HepG2 (cell line): ENCODE measurements around the gene CPT1B. TPM values are rescaled to one million over a fixed set of nuclear protein-coding genes. Genes with fewer than 3 reads are reported as not detected.

Source experiments
- ARID2 ChIP-seq: sonication (generic); formaldehyde crosslinking; IDR thresholded peaks from 2 replicates; pipeline ENCODE4 v1.8.1; 2022; ENCODE audit warnings: mild to moderate bottlenecking, missing genetic modification reagents, borderline replicate concordance
- BRCA1 ChIP-seq: sonication (generic); formaldehyde crosslinking; IDR thresholded peaks from 2 replicates; pipeline ENCODE4 v1.4.0; 2020; ENCODE audit warnings: missing genetic modification reagents
- EEA1 ChIP-seq: sonication (generic); formaldehyde crosslinking; IDR thresholded peaks from 2 replicates; pipeline ENCODE4 v1.5.1; 2020; ENCODE audit warnings: mild to moderate bottlenecking, missing genetic modification reagents, borderline replicate concordance
- EZH2 ChIP-seq: conservative IDR thresholded peaks from 2 replicates; pipeline ENCODE4 v1.6.1; 2012; ENCODE audit warnings: mild to moderate bottlenecking, low read depth, low read length, moderate library complexity
- GATAD1 ChIP-seq: IDR thresholded peaks from 2 replicates; pipeline ENCODE4 v1.6.1; 2016; ENCODE audit warnings: missing genetic modification reagents, missing compliant biosample characterization
- JUNB ChIP-seq: sonication (generic); formaldehyde crosslinking; IDR thresholded peaks from 2 replicates; pipeline ENCODE4 v1.8.0; 2022; ENCODE audit warnings: missing genetic modification reagents, mild to moderate bottlenecking, borderline replicate concordance
- MAFK ChIP-seq, 2 experiments: IDR thresholded peaks in 1 of 2; conservative IDR thresholded peaks in 1 of 2; 2 replicates each; pipeline ENCODE4 v1.6.1; 2011; ENCODE audit warnings: improper control_type of control experiment in 2 of 2, low read length in 2 of 2
- NAIF1 ChIP-seq: sonication (generic); formaldehyde crosslinking; IDR thresholded peaks from 2 replicates; pipeline ENCODE4 v1.5.0; 2020; ENCODE audit warnings: mild to moderate bottlenecking, missing genetic modification reagents, borderline replicate concordance
- PCBP1 ChIP-seq: fragments of 200-400 bp; formaldehyde crosslinking; IDR thresholded peaks from 2 replicates; pipeline ENCODE4 v1.6.1; 2017; ENCODE audit warnings: mild to moderate bottlenecking, low read depth, low read length, borderline replicate concordance
- RARA ChIP-seq: IDR thresholded peaks from 2 replicates; pipeline ENCODE4 v1.6.1; 2016; ENCODE audit warnings: missing genetic modification reagents, missing compliant biosample characterization
- RXRA ChIP-seq: sonication (generic); formaldehyde crosslinking; IDR thresholded peaks from 2 replicates; pipeline ENCODE4 v1.5.1; 2020; ENCODE audit warnings: missing genetic modification reagents
- RXRB ChIP-seq: IDR thresholded peaks from 2 replicates; pipeline ENCODE4 v1.6.1; 2016; ENCODE audit warnings: borderline replicate concordance, missing genetic modification reagents, missing compliant biosample characterization
- ZFP36L1 ChIP-seq: sonication (generic); formaldehyde crosslinking; IDR thresholded peaks from 2 replicates; pipeline ENCODE4 v1.8.0; 2022; ENCODE audit warnings: mild to moderate bottlenecking, missing genetic modification reagents, moderate library complexity
- ZNF124 ChIP-seq: sonication (generic); formaldehyde crosslinking; IDR thresholded peaks from 2 replicates; pipeline ENCODE4 v1.4.0; 2020; ENCODE audit warnings: missing genetic modification reagents
- ZNF451 ChIP-seq: sonication (generic); formaldehyde crosslinking; IDR thresholded peaks from 2 replicates; pipeline ENCODE4 v1.5.0; 2020; ENCODE audit warnings: mild to moderate bottlenecking, missing genetic modification reagents
- ZNF549 ChIP-seq: sonication (generic); formaldehyde crosslinking; IDR thresholded peaks from 2 replicates; pipeline ENCODE4 v1.5.0; 2020; ENCODE audit warnings: missing genetic modification reagents
- ZNF570 ChIP-seq: sonication (generic); formaldehyde crosslinking; IDR thresholded peaks from 2 replicates; pipeline ENCODE4 v1.4.0; 2020; ENCODE audit warnings: mild to moderate bottlenecking, missing genetic modification reagents, borderline replicate concordance
- ZNF674 ChIP-seq: sonication (generic); formaldehyde crosslinking; IDR thresholded peaks from 2 replicates; pipeline ENCODE4 v1.5.0; 2020; ENCODE audit warnings: low read depth, mild to moderate bottlenecking, missing genetic modification reagents
- ZSCAN21 ChIP-seq: sonication (generic); formaldehyde crosslinking; IDR thresholded peaks from 2 replicates; pipeline ENCODE4 v1.8.0; 2022; ENCODE audit warnings: mild to moderate bottlenecking, missing genetic modification reagents, moderate library complexity, borderline replicate concordance
- polyA plus RNA-seq, 8 experiments: library from polyadenylated mRNA; depleted of rRNA in 3 of 8; stranded (reverse) in 7 of 8; unstranded in 1 of 8; fragments of >200 nt; fragmentation: Illumina TruSeq in 4 of 8; extraction: Trizol in 4 of 8; gene quantifications; 2 replicates each; pipeline versions ENCODE4 v1.2.1 to v1.2.3, GENCODE V29; 2011 to 2016; ENCODE audit warnings: low read depth in 4 of 8, missing spikeins in 1 of 8, mixed read lengths in 1 of 8; ENCODE audit not compliant: insufficient read depth in 1 of 8
- total RNA-seq, 5 experiments: library from RNA; depleted of rRNA; stranded (reverse); fragments of >200 nt; fragmentation: Illumina TruSeq; extraction: Trizol; gene quantifications; 2 replicates each; pipeline ENCODE4 v1.2.3, GENCODE V29; 2016; ENCODE audit warnings: low read depth in 1 of 5
- TF ChIP-seq, protein P1 (sequence below): sonication (generic); formaldehyde crosslinking; IDR thresholded peaks from 2 replicates; pipeline ENCODE4 v1.9.0; 2021; ENCODE audit warnings: missing genetic modification reagents, borderline replicate concordance
- TF ChIP-seq, protein P2 (sequence below): sonication (generic); formaldehyde crosslinking; IDR thresholded peaks from 2 replicates; pipeline ENCODE4 v1.4.0; 2020; ENCODE audit warnings: mild to moderate bottlenecking, missing genetic modification reagents, borderline replicate concordance
- TF ChIP-seq, protein P3 (sequence below): sonication (generic); formaldehyde crosslinking; IDR thresholded peaks from 2 replicates; pipeline ENCODE4 v1.8.0; 2022; ENCODE audit warnings: mild to moderate bottlenecking, missing genetic modification reagents, borderline replicate concordance

Gene CPT1B
- total and polyA plus RNA-seq, 2 of the 13 experiments (the other 11 are each of a cell fraction or from before 2014, with no cell fraction given), result 9.2 to 19.5 TPM

DNA sequence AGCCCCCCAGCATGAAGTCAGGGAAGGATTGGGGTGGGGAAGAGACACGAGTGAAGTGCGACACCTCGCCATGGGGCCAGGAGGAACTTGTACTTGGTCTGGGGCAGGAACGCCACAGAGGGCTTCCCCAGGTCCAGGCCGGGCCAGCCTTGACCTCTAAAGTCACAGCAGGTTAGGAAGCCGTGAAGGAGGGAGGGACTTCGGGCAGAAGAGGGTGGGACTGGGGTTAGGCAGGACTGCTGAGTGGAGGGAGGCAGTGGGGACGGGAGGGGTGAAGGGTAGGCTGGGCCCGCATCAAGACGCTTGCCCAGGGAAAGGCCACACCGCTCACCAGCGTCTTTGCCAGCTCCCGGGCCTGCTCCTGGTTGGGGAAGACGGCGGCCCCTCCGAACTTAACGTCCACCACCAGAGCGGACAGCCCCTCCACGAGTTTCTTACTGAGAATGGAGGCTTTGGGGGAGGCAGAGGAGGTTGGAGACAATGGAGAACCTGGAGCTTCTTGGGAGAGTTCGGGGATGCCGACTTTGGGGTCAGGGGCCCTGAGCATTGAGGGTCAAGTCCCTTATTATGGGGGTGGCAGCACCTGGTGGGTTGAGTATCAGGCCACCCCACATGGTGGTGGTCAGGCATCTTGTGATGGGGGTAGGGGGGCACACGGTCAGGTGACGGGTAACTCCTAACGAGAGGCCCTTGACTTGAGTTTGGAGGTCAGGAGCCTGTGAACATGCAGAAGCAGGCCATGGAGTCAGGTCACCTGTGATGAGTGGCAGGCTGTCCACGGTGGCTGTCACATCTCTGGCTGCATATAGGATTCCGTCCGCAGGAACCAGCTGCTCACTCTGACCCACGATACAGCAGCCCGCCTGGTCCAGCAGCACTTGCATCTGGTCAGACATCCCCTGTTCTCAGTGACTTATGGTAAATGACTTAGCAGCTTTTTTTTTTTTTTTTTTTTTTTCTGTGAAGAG is 51.1 kb downstream of the CPT1B start (continued):
- TF ChIP-seq MAFK (conservative IDR thresholded peaks at IDR 0.05 in 1 of 2, IDR thresholded peaks at IDR 0.05 in 1 of 2; ENCODE audit: low read length in 2 of 2), result 0 out of 4 replicates have a peak, but pooled peaks of 1 of the 2 experiments have one; percentile 0
- TF ChIP-seq ZNF124 (CRISPR knock-in tag), result 0 out of 2 replicates have a peak, but pooled peaks have one; percentile 58
- no peak for TF ChIP-seq JUNB (CRISPR knock-in tag)
- TF ChIP-seq RXRB (CRISPR knock-in tag), result peak; percentile 75
- TF ChIP-seq ZNF570 (CRISPR knock-in tag), result no peak
- TF ChIP-seq NAIF1, result no peak
- TF ChIP-seq ZNF549 (CRISPR knock-in tag), result no peak
- TF ChIP-seq ZNF451, result no peak
- TF ChIP-seq, protein P1, sequence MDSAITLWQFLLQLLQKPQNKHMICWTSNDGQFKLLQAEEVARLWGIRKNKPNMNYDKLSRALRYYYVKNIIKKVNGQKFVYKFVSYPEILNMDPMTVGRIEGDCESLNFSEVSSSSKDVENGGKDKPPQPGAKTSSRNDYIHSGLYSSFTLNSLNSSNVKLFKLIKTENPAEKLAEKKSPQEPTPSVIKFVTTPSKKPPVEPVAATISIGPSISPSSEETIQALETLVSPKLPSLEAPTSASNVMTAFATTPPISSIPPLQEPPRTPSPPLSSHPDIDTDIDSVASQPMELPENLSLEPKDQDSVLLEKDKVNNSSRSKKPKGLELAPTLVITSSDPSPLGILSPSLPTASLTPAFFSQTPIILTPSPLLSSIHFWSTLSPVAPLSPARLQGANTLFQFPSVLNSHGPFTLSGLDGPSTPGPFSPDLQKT, result no peak
- TF ChIP-seq ZFP36L1 (CRISPR knock-in tag), result no peak
- no peak for TF ChIP-seq ZSCAN21
- TF ChIP-seq, protein P2, sequence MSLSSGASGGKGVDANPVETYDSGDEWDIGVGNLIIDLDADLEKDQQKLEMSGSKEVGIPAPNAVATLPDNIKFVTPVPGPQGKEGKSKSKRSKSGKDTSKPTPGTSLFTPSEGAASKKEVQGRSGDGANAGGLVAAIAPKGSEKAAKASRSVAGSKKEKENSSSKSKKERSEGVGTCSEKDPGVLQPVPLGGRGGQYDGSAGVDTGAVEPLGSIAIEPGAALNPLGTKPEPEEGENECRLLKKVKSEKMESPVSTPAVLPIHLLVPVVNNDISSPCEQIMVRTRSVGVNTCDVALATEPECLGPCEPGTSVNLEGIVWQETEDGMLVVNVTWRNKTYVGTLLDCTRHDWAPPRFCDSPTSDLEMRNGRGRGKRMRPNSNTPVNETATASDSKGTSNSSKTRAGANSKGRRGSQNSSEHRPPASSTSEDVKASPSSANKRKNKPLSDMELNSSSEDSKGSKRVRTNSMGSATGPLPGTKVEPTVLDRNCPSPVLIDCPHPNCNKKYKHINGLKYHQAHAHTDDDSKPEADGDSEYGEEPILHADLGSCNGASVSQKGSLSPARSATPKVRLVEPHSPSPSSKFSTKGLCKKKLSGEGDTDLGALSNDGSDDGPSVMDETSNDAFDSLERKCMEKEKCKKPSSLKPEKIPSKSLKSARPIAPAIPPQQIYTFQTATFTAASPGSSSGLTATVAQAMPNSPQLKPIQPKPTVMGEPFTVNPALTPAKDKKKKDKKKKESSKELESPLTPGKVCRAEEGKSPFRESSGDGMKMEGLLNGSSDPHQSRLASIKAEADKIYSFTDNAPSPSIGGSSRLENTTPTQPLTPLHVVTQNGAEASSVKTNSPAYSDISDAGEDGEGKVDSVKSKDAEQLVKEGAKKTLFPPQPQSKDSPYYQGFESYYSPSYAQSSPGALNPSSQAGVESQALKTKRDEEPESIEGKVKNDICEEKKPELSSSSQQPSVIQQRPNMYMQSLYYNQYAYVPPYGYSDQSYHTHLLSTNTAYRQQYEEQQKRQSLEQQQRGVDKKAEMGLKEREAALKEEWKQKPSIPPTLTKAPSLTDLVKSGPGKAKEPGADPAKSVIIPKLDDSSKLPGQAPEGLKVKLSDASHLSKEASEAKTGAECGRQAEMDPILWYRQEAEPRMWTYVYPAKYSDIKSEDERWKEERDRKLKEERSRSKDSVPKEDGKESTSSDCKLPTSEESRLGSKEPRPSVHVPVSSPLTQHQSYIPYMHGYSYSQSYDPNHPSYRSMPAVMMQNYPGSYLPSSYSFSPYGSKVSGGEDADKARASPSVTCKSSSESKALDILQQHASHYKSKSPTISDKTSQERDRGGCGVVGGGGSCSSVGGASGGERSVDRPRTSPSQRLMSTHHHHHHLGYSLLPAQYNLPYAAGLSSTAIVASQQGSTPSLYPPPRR (CRISPR knock-in tag), result peak; percentile 67
- TF ChIP-seq GATAD1, result peak; percentile 55; the same call in 1 of the 2 replicates
- TF ChIP-seq RXRA (CRISPR knock-in tag), result peak; percentile 79
- no peak for TF ChIP-seq BRCA1 (CRISPR knock-in tag)
- peak; percentile 91 for TF ChIP-seq RARA (CRISPR knock-in tag)
- TF ChIP-seq, protein P3, sequence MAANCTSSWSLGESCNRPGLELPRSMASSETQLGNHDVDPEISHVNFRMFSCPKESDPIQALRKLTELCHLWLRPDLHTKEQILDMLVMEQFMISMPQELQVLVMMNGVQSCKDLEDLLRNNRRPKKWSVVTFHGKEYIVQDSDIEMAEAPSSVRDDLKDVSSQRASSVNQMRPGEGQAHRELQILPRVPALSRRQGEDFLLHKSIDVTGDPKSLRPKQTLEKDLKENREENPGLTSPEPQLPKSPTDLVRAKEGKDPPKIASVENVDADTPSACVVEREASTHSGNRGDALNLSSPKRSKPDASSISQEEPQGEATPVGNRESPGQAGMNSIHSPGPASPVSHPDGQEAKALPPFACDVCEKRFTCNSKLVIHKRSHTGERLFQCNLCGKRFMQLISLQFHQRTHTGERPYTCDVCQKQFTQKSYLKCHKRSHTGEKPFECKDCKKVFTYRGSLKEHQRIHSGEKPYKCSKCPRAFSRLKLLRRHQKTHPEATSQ, result no peak
- TF ChIP-seq EZH2, result no peak
- 0 out of 2 replicates have a peak, but pooled peaks have one; percentile 54 for TF ChIP-seq ARID2 (CRISPR knock-in tag)
- no peak for TF ChIP-seq EEA1
- TF ChIP-seq ZNF674 (CRISPR knock-in tag), result no peak
- TF ChIP-seq PCBP1, result 0 out of 2 replicates have a peak, but pooled peaks have one; percentile 52
